Measurements from ENCODE around the gene SLC39A11. TPM values are rescaled to one million over a fixed set of nuclear protein-coding genes. Genes with fewer than 3 reads are reported as not detected.

Gene SLC39A11
- total RNA-seq, 1 experiment from 2014 or later = 15.8 TPM

- ChIA-PET CTCF (interaction anchor here (0.6 to 2.9 kb wide), 5 partner anchors 11 to 454 kb away, joined by 3 to 10 read pairs (median 4); no protein-coding TSS in a partner anchor), POLR2A (interaction anchor here (0.7 kb wide), 2 partner anchors 19 to 42 kb away, joined by 3 read pairs; no protein-coding TSS in a partner anchor)
- Mint-ChIP-seq H3K36me3 (ENCODE audit: insufficient read depth, unreplicated experiment) (peaks cover 11% of the 10 kb centered on the region), H3K27me3 (ENCODE audit: insufficient read depth, unreplicated experiment) (no peaks in the 10 kb centered on the region), H3K27ac (ENCODE audit: low read depth, unreplicated experiment) (no peak overlapping the region), H3K4me1 (ENCODE audit: insufficient read depth, unreplicated experiment) (peaks cover 16% of the 10 kb centered on the region), H3K9me3 (ENCODE audit: unreplicated experiment) (no peaks in the 10 kb centered on the region), H3K4me3 (ENCODE audit: unreplicated experiment) (no peak overlapping the region)
- intact Hi-C loops (cut with micrococcal nuclease) = no loop called here
- TF ChIP-seq, protein P1, sequence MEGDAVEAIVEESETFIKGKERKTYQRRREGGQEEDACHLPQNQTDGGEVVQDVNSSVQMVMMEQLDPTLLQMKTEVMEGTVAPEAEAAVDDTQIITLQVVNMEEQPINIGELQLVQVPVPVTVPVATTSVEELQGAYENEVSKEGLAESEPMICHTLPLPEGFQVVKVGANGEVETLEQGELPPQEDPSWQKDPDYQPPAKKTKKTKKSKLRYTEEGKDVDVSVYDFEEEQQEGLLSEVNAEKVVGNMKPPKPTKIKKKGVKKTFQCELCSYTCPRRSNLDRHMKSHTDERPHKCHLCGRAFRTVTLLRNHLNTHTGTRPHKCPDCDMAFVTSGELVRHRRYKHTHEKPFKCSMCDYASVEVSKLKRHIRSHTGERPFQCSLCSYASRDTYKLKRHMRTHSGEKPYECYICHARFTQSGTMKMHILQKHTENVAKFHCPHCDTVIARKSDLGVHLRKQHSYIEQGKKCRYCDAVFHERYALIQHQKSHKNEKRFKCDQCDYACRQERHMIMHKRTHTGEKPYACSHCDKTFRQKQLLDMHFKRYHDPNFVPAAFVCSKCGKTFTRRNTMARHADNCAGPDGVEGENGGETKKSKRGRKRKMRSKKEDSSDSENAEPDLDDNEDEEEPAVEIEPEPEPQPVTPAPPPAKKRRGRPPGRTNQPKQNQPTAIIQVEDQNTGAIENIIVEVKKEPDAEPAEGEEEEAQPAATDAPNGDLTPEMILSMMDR (IDR thresholded peaks at IDR 0.05; ENCODE audit: unreplicated experiment) = no peak
- no peak for DNase-seq (ENCODE audit: unreplicated experiment)
- no TSS peak for BruUV-seq (replicated peaks)
Observed at GRCh38 chr17:72974605-72975232, 117.8 kb downstream of the SLC39A11 start.

- POLR2A ChIA-PET = no interaction called here
- CTCF ChIA-PET = interaction anchor here (1.5 kb wide), 1 partner anchor 14 kb away, joined by 5 read pairs; no protein-coding TSS in a partner anchor
- Mint-ChIP-seq H3K9me3 (ENCODE audit: unreplicated experiment) (no peaks in the 10 kb centered on the region), H3K4me3 (ENCODE audit: unreplicated experiment) (no peak overlapping the region), H3K36me3 (ENCODE audit: insufficient read depth, unreplicated experiment) (peaks cover 5% of the 10 kb centered on the region), H3K27ac (ENCODE audit: low read depth, unreplicated experiment) (no peak overlapping the region), H3K4me1 (ENCODE audit: insufficient read depth, unreplicated experiment) (peaks cover 8% of the 10 kb centered on the region), H3K27me3 (ENCODE audit: insufficient read depth, unreplicated experiment) (no peaks in the 10 kb centered on the region)
- no TSS peak for BruUV-seq (replicated peaks)
- DNase-seq (ENCODE audit: unreplicated experiment) = no peak
- TF ChIP-seq, protein P1 (IDR thresholded peaks at IDR 0.05; ENCODE audit: unreplicated experiment) = no peak
- intact Hi-C loops (cut with micrococcal nuclease) = no loop called here
Observed at GRCh38 chr17:72972263-72972951, 120.1 kb downstream of the SLC39A11 start.

DNA sequence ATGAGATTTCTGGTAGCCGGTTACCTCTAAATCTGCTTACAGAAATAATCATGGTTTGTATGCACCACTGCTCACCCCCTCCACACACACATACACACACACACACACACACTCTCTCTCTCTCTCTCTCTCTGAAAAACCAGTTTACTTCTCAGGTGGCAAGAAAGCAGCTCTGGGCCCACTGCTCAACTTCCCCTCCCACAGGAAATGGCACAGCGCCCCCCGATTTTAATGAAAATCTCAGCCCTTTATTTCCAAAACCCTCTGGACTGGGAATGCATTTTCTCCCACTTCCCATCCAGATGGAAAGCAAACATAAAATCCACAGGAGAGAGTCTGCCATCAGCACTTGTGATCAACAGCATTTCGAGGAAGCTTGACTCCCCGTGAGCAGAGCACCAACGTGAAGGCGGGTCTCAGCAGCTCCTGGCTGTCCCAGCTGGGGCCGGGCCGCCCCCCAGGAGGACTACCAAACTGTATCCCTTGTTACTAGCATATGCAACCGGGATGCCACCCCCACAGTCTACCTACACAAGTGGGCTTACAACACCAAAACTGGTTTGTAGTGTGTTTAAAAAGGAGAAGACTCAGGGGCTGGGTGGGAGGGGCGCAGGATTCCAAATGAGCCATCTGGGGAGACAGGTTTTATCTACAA lies 121.1 kb downstream of the SLC39A11 start:
- H3K27ac Mint-ChIP-seq (ENCODE audit: low read depth, unreplicated experiment) = no peak overlapping the region

More for the DNA sequence above, 121.1 kb downstream of the SLC39A11 start:
- TF ChIP-seq, protein P1 (IDR thresholded peaks at IDR 0.05; ENCODE audit: unreplicated experiment) = no peak
- Mint-ChIP-seq H3K27me3 (ENCODE audit: insufficient read depth, unreplicated experiment) (no peaks in the 10 kb centered on the region), H3K4me1 (ENCODE audit: insufficient read depth, unreplicated experiment) (no peaks in the 10 kb centered on the region), H3K36me3 (ENCODE audit: insufficient read depth, unreplicated experiment) (peaks cover 5% of the 10 kb centered on the region), H3K4me3 (ENCODE audit: unreplicated experiment) (no peak overlapping the region), H3K9me3 (ENCODE audit: unreplicated experiment) (no peaks in the 10 kb centered on the region)
- ChIA-PET POLR2A (interaction anchor here (0.7 kb wide), 1 partner anchor 9 kb away, joined by 3 read pairs; no protein-coding TSS in a partner anchor), CTCF (interaction anchor here (0.5 to 1.5 kb wide), 2 partner anchors 15 to 1041 kb away, joined by 3 to 5 read pairs; no protein-coding TSS in a partner anchor)
- DNase-seq (ENCODE audit: unreplicated experiment) = no peak
- no TSS peak for BruUV-seq (replicated peaks)
- intact Hi-C loops (cut with micrococcal nuclease) = no loop called here
